Measurements from ENCODE around the gene KSR1.
"Not testable (repeated sequence)": the region's sequence is repeated elsewhere in the genome, so short reads cannot be mapped to it uniquely, and the experiment has no call there.

The KSR1 gene

GRCh38 chr17:27496437-27496943 is 40.2 kb downstream of the KSR1 start:
- no peak for DNase-seq

- DNase-seq: no peak
These were observed 40.7 kb downstream of the KSR1 start for GRCh38 chr17:27496971-27497370.

- no peak for DNase-seq
These were observed 41.4 kb downstream of the KSR1 start for GRCh38 chr17:27497696-27498095.

- no peak for DNase-seq
These were observed 42.5 kb downstream of the KSR1 start for GRCh38 chr17:27498615-27499309.

- no peak for DNase-seq
These were observed 43.4 kb downstream of the KSR1 start for GRCh38 chr17:27499451-27500265.

GRCh38 chr17:27501338-27501737 is 45.1 kb downstream of the KSR1 start:
- DNase-seq: not testable (repeated sequence)

- no peak for DNase-seq
These were observed 46.5 kb downstream of the KSR1 start for GRCh38 chr17:27502526-27503324.

GRCh38 chr17:27503611-27504010 is 47.4 kb downstream of the KSR1 start:
- DNase-seq: no peak

GRCh38 chr17:27504188-27504995 is 48.1 kb downstream of the KSR1 start:
- DNase-seq: no peak

GRCh38 chr17:27506348-27507218 is 50.3 kb downstream of the KSR1 start:
- DNase-seq: no peak

- no peak for DNase-seq
These were observed 55.1 kb downstream of the KSR1 start for GRCh38 chr17:27511168-27511883.

GRCh38 chr17:27512031-27512430 is 55.8 kb downstream of the KSR1 start:
- no peak for DNase-seq

- no peak for DNase-seq
These were observed 56.5 kb downstream of the KSR1 start for GRCh38 chr17:27512511-27513346.

GRCh38 chr17:27513849-27514248 is 57.6 kb downstream of the KSR1 start:
- no peak for DNase-seq

GRCh38 chr17:27514595-27515413 is 58.6 kb downstream of the KSR1 start:
- no peak for DNase-seq

GRCh38 chr17:27518048-27518447 is 61.8 kb downstream of the KSR1 start:
- no peak for DNase-seq

GRCh38 chr17:27518545-27519521 is 62.6 kb downstream of the KSR1 start:
- DNase-seq: no peak

GRCh38 chr17:27519550-27519949 is 63.3 kb downstream of the KSR1 start:
- no peak for DNase-seq
